Kidney epithelial cell (primary cell): ENCODE data around the gene PTPRE. TPM values are rescaled to one million over a fixed set of nuclear protein-coding genes. Genes with fewer than 3 reads are reported as not detected.
A peak's percentile ranks its signal among the peaks of the same experiment; 100 is the strongest.

Source experiments
- DNase-seq: peaks from one replicate; pipeline ENCODE4 v3.0.0-alpha.2; 2010; ENCODE audit warnings: low read depth
- H3K27me3 ChIP-seq: 2 replicates; pipeline ENCODE4 v1.6.0; 2011; ENCODE audit warnings: low read length; ENCODE audit not compliant: control insufficient read depth, insufficient read depth
- H3K36me3 ChIP-seq: 2 replicates; pipeline ENCODE4 v1.5.1; 2011; ENCODE audit warnings: low read length; ENCODE audit not compliant: control insufficient read depth, insufficient read depth
- H3K4me3 ChIP-seq: 2 replicates; pipeline ENCODE4 v1.5.1; 2011; ENCODE audit warnings: low read depth, mild to moderate bottlenecking, control low read depth, low read length
- total RNA-seq: library from RNA; depleted of rRNA; stranded (reverse); fragments of >200 nt; gene quantifications from 2 replicates; pipeline ENCODE4 v1.2.3, GENCODE V29; 2015
- TF ChIP-seq, protein P1 (sequence below): IDR thresholded peaks from 2 replicates; pipeline ENCODE4 v1.5.1; 2011; ENCODE audit warnings: mild to moderate bottlenecking, moderate library complexity, low read length, control low read depth, inconsistent platforms; ENCODE audit not compliant: insufficient read depth, poor library complexity, severe bottlenecking

The PTPRE gene
- total RNA-seq, 1 donor from 2014 or later: 10.3 TPM

DNA sequence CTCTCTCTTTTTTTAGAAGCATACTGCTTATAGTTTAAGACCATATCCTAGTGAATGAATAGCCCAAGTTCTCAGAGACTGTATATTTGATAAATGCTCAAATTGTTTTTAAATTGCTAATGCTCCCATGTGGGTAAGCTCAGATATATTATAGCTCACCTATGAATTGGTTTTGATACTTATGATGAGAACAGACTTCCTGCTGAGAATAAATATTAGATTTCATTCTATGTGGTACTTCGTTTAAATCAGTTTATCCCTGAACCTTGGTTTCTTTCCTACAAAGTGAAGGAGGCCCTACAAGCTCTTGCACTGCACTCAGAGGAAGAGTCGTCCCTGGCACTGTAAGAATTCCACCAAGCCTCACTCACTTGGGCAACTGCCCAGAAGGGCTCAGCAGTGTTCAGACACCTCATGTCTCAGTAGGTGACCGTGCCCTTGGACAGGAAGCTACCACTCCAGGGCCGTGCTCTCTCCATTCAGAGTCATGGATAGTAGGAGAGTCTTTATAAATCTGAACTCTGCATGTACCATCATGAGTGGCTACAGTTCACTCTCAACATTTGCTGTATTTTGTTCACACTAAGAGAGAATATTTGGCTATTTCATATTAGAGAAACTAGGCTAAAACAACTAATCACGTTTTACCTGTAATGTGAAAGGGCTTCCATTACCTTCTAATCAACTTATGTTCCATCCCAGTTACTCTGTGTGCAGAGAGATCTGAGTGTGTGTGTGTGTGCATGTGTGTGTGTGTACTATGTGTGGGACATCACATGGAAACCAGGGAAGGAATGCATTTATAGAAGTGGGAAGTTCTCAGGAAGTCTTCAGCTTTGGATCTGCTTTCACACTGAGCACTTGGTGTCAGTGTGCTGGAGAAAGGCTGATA, 93.8 kb downstream of the PTPRE start:
- Histone ChIP-seq H3K27me3 (no peaks in the 10 kb centered on the region), H3K4me3 (no peak overlapping the region), H3K36me3 (no peaks in the 10 kb centered on the region)
- TF ChIP-seq, protein P1, sequence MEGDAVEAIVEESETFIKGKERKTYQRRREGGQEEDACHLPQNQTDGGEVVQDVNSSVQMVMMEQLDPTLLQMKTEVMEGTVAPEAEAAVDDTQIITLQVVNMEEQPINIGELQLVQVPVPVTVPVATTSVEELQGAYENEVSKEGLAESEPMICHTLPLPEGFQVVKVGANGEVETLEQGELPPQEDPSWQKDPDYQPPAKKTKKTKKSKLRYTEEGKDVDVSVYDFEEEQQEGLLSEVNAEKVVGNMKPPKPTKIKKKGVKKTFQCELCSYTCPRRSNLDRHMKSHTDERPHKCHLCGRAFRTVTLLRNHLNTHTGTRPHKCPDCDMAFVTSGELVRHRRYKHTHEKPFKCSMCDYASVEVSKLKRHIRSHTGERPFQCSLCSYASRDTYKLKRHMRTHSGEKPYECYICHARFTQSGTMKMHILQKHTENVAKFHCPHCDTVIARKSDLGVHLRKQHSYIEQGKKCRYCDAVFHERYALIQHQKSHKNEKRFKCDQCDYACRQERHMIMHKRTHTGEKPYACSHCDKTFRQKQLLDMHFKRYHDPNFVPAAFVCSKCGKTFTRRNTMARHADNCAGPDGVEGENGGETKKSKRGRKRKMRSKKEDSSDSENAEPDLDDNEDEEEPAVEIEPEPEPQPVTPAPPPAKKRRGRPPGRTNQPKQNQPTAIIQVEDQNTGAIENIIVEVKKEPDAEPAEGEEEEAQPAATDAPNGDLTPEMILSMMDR: no peak
- peak; percentile 23 for DNase-seq

DNA sequence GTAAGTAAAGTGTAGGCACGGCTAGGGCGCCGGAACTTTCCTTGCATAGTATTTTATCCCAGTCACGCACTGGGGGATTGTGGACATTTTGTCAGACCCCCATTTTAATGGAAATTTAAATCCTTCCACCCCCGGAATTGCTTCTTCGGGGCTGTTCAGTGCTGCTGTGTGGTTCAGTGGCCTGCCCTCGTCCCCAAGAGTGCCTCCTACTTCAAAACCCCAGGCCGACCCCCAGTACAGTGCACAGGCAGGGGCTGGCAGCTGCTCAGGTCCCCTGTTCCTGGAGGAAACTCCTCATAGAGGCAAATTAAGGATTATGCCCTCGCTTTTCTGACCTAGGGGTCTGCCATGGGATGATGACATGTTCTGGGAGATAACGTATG, 94.5 kb downstream of the PTPRE start:
- no peaks in the 10 kb centered on the region for H3K27me3 ChIP-seq
- TF ChIP-seq, protein P1: no peak
- no peaks in the 10 kb centered on the region for H3K36me3 ChIP-seq
- no peak overlapping the region for H3K4me3 ChIP-seq
- DNase-seq: no peak

DNA sequence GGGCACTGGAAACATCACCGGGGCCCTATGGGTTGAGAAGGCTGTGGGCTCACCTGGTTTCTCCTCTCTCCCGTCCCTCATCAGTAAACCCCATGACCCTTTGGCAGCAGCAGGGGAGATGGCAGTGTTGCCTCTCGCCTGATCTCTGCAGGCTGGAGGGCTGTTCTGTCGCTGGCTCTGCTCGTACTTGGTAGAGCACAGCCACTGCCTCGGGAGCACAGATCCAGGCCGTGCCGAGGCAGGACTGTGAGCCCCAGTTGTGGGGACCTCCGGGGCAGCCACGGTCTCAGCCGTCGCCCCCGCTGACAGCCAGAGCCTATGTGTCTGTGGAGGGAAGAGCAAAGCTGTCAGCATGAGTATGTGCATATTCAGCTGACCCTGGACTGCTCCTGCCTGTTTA, 94.9 kb downstream of the PTPRE start:
- TF ChIP-seq, protein P1: no peak
- DNase-seq: no peak
- H3K4me3 ChIP-seq: no peak overlapping the region
- H3K36me3 ChIP-seq: no peaks in the 10 kb centered on the region
- no peaks in the 10 kb centered on the region for H3K27me3 ChIP-seq

DNA sequence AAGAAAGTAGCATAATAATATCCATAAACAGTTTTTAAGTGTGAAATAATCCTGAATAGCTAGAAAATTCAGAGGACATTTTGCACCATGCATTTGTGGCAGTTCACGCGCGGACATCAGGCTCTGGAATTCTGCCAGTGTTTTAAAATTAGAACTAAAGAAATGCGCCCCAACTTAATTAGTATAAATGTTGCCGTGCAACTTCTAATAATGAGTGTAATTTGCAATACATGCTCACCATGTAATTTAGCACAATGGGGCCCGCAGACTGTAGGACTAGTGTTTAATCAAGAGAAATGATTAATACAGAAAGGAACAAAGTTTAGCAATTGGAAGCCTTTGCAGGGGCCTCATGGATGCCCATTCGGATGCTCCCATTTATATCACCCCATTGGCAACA, 96.6 kb downstream of the PTPRE start:
- DNase-seq: no peak

DNA sequence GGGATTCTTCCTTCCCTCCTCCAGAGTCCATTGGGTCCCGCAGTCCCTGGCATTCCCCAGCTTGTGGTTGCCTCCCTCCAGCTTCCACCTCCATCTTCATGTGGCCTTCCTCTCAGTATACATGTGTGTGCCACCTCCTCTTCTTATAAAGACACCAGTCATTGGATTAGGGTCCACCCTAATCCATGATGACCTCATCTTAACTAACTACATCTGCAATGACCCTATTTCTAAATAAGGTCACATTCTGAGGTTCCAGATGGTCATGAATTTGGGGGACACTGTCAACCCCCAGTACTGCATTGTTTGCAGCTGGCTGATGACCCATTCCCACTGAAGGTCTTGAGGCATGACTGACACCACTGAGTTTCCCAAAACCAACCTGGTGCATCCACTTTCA, 99.0 kb downstream of the PTPRE start:
- no peaks in the 10 kb centered on the region for H3K27me3 ChIP-seq
- H3K4me3 ChIP-seq: no peak overlapping the region
- DNase-seq: no peak
- no peaks in the 10 kb centered on the region for H3K36me3 ChIP-seq
- TF ChIP-seq, protein P1: no peak

More for the DNA sequence above, 96.6 kb downstream of the PTPRE start:
- TF ChIP-seq, protein P1: no peak
- Histone ChIP-seq H3K27me3 (no peaks in the 10 kb centered on the region), H3K4me3 (no peak overlapping the region), H3K36me3 (no peaks in the 10 kb centered on the region)

- no peak overlapping the region for H3K4me3 ChIP-seq
- TF ChIP-seq, protein P1: no peak
- H3K36me3 ChIP-seq: no peaks in the 10 kb centered on the region
- no peaks in the 10 kb centered on the region for H3K27me3 ChIP-seq
- DNase-seq: no peak
Measured at GRCh38 chr10:128007056-128007455, 100.2 kb downstream of the PTPRE start.
